Measurements from ENCODE around the gene LYPD1. TPM values are rescaled to one million over a fixed set of nuclear protein-coding genes. Genes with fewer than 3 reads are reported as not detected.

Gene LYPD1
- polyA plus RNA-seq, 6 donors from 2014 or later: not detected

- H3K36me3 Mint-ChIP-seq: no peaks in the 10 kb centered on the region
- H3K27ac Mint-ChIP-seq: no peak overlapping the region
- H3K4me3 Mint-ChIP-seq: no peak overlapping the region
- no peak for ATAC-seq (ENCODE audit: low read depth in 2 of 2)
- H3K27me3 Mint-ChIP-seq: peaks cover 8 to 22% (median 9%) of the 10 kb centered on the region in 3 donors
- no peak for DNase-seq
- no peaks in the 10 kb centered on the region for H3K4me1 Mint-ChIP-seq
- H3K9me3 Mint-ChIP-seq: peaks cover 0 to 6% (median 2%) of the 10 kb centered on the region in 7 donors
Observed at GRCh38 chr2:132659331-132659730, 10.7 kb downstream of the LYPD1 start.

- H3K4me1 Mint-ChIP-seq: no peaks in the 10 kb centered on the region
- H3K27ac Mint-ChIP-seq: no peak overlapping the region
- peaks cover 0 to 9% (median 0%) of the 10 kb centered on the region in 3 donors for H3K27me3 Mint-ChIP-seq
- H3K9me3 Mint-ChIP-seq: peaks cover 0 to 6% (median 2%) of the 10 kb centered on the region in 7 donors
- DNase-seq: no peak
- no peak overlapping the region for H3K4me3 Mint-ChIP-seq
- no peak for ATAC-seq (ENCODE audit: low read depth in 2 of 2)
- no peaks in the 10 kb centered on the region for H3K36me3 Mint-ChIP-seq
Observed at GRCh38 chr2:132656266-132656975, 13.6 kb downstream of the LYPD1 start.

- Mint-ChIP-seq H3K27ac (no peak overlapping the region), H3K36me3 (no peaks in the 10 kb centered on the region), H3K4me1 (no peaks in the 10 kb centered on the region), H3K27me3 (peaks cover 0 to 8% (median 0%) of the 10 kb centered on the region in 3 donors), H3K4me3 (no peak overlapping the region), H3K9me3 (peaks cover 0 to 3% (median 2%) of the 10 kb centered on the region in 7 donors)
- DNase-seq (no peak), ATAC-seq (ENCODE audit: low read depth in 2 of 2) (no peak)
Observed at GRCh38 chr2:132654968-132655367, 15.0 kb downstream of the LYPD1 start.

GRCh38 chr2:132654335-132654734 is 15.7 kb downstream of the LYPD1 start:
- Mint-ChIP-seq H3K27ac (no peak overlapping the region), H3K27me3 (peaks cover 0 to 8% (median 1%) of the 10 kb centered on the region in 3 donors), H3K4me3 (no peak overlapping the region), H3K4me1 (no peaks in the 10 kb centered on the region), H3K9me3 (peaks cover 0 to 3% (median 2%) of the 10 kb centered on the region in 7 donors), H3K36me3 (no peaks in the 10 kb centered on the region)
- ATAC-seq (ENCODE audit: low read depth in 2 of 2) (no peak), DNase-seq (no peak)

- Mint-ChIP-seq H3K4me3 (no peak overlapping the region), H3K36me3 (no peaks in the 10 kb centered on the region), H3K4me1 (no peaks in the 10 kb centered on the region), H3K27ac (no peak overlapping the region), H3K27me3 (peaks cover 0 to 13% (median 8%) of the 10 kb centered on the region in 3 donors), H3K9me3 (peaks cover 0 to 3% (median 2%) of the 10 kb centered on the region in 7 donors)
- ATAC-seq (ENCODE audit: low read depth in 2 of 2): no peak
- no peak for DNase-seq
Observed at GRCh38 chr2:132652474-132652873, 17.5 kb downstream of the LYPD1 start.

- H3K9me3 Mint-ChIP-seq: peaks cover 0 to 3% (median 0%) of the 10 kb centered on the region in 7 donors
Observed at GRCh38 chr2:132651115-132652045, 18.6 kb downstream of the LYPD1 start.

GRCh38 chr2:132646540-132647108 is 23.4 kb downstream of the LYPD1 start:
- H3K27ac Mint-ChIP-seq: no peak overlapping the region
- peak overlapping the region in 1 of 8 donors; percentile 2 for H3K4me3 Mint-ChIP-seq
- no peak for ATAC-seq (ENCODE audit: low read depth in 2 of 2)
- peaks cover 0 to 19% (median 15%) of the 10 kb centered on the region in 3 donors for H3K27me3 Mint-ChIP-seq
- H3K36me3 Mint-ChIP-seq: no peaks in the 10 kb centered on the region
- DNase-seq: no peak
- peaks cover 0 to 2% (median 0%) of the 10 kb centered on the region in 7 donors for H3K9me3 Mint-ChIP-seq
- H3K4me1 Mint-ChIP-seq: peaks cover 0 to 6% (median 0%) of the 10 kb centered on the region in 3 donors

More at GRCh38 chr2:132651115-132652045, 18.6 kb downstream of the LYPD1 start:
- H3K27ac Mint-ChIP-seq: no peak overlapping the region
- ATAC-seq (ENCODE audit: low read depth in 2 of 2) (no peak), DNase-seq (no peak)
- H3K36me3 Mint-ChIP-seq: no peaks in the 10 kb centered on the region
- H3K4me3 Mint-ChIP-seq: no peak overlapping the region
- H3K27me3 Mint-ChIP-seq: peaks cover 0 to 13% (median 8%) of the 10 kb centered on the region in 3 donors
- no peaks in the 10 kb centered on the region for H3K4me1 Mint-ChIP-seq

GRCh38 chr2:132645722-132646539 is 24.1 kb downstream of the LYPD1 start:
- peaks cover 0 to 6% (median 0%) of the 10 kb centered on the region in 3 donors for H3K4me1 Mint-ChIP-seq
- DNase-seq (no peak), ATAC-seq (ENCODE audit: low read depth in 2 of 2) (peak; percentile 45 to 78)
- H3K27ac Mint-ChIP-seq: no peak overlapping the region
- peaks cover 0 to 19% (median 15%) of the 10 kb centered on the region in 3 donors for H3K27me3 Mint-ChIP-seq
- H3K9me3 Mint-ChIP-seq: peaks cover 0 to 2% (median 0%) of the 10 kb centered on the region in 7 donors
- H3K36me3 Mint-ChIP-seq: no peaks in the 10 kb centered on the region
- H3K4me3 Mint-ChIP-seq: peak overlapping the region in 1 of 8 donors; percentile 42

- peaks cover 0 to 19% (median 15%) of the 10 kb centered on the region in 3 donors for H3K27me3 Mint-ChIP-seq
- H3K9me3 Mint-ChIP-seq: peaks cover 0 to 2% (median 0%) of the 10 kb centered on the region in 7 donors
- H3K27ac Mint-ChIP-seq: peak overlapping the region in 1 of 6 donors; percentile 57
- DNase-seq (no peak), ATAC-seq (ENCODE audit: low read depth in 2 of 2) (peak in 1 of 2 donors; percentile 7)
- H3K4me1 Mint-ChIP-seq: peaks cover 0 to 6% (median 0%) of the 10 kb centered on the region in 3 donors
- no peaks in the 10 kb centered on the region for H3K36me3 Mint-ChIP-seq
- H3K4me3 Mint-ChIP-seq: peak overlapping the region in 3 of 8 donors; percentile 22 to 63 (median 42)
Observed at GRCh38 chr2:132645176-132645575, 24.8 kb downstream of the LYPD1 start.

- DNase-seq (no peak), ATAC-seq (ENCODE audit: low read depth in 2 of 2) (no peak)
- Mint-ChIP-seq H3K27ac (no peak overlapping the region), H3K27me3 (peaks cover 0 to 7% (median 6%) of the 10 kb centered on the region in 3 donors), H3K36me3 (no peaks in the 10 kb centered on the region), H3K4me3 (no peak overlapping the region), H3K9me3 (peaks cover 0 to 3% (median 0%) of the 10 kb centered on the region in 7 donors), H3K4me1 (peaks cover 0 to 6% (median 0%) of the 10 kb centered on the region in 3 donors)
Observed at GRCh38 chr2:132642415-132642814, 27.6 kb downstream of the LYPD1 start.

GRCh38 chr2:132641819-132642218 is 28.2 kb downstream of the LYPD1 start:
- H3K4me1 Mint-ChIP-seq: peaks cover 0 to 6% (median 0%) of the 10 kb centered on the region in 3 donors
- H3K36me3 Mint-ChIP-seq: no peaks in the 10 kb centered on the region
- peaks cover 0 to 3% (median under 1%) of the 10 kb centered on the region in 7 donors for H3K9me3 Mint-ChIP-seq
- no peak for ATAC-seq (ENCODE audit: low read depth in 2 of 2)
- no peak overlapping the region for H3K27ac Mint-ChIP-seq
- peaks cover 0 to 7% (median 6%) of the 10 kb centered on the region in 3 donors for H3K27me3 Mint-ChIP-seq
- H3K4me3 Mint-ChIP-seq: no peak overlapping the region
- no peak for DNase-seq

GRCh38 chr2:132640116-132640515 is 29.9 kb downstream of the LYPD1 start:
- Mint-ChIP-seq H3K4me1 (peaks cover 0 to 2% (median 0%) of the 10 kb centered on the region in 3 donors), H3K36me3 (no peaks in the 10 kb centered on the region), H3K27ac (no peak overlapping the region), H3K27me3 (peaks cover 0 to 10% (median 7%) of the 10 kb centered on the region in 3 donors), H3K9me3 (peaks cover 0 to 4% (median 4%) of the 10 kb centered on the region in 7 donors), H3K4me3 (no peak overlapping the region)
- DNase-seq (no peak), ATAC-seq (ENCODE audit: low read depth in 2 of 2) (no peak)
